ENCODE measurements around the gene RCOR2. TPM values are rescaled to one million over a fixed set of nuclear protein-coding genes. Genes with fewer than 3 reads are reported as not detected.

Gene RCOR2
- total RNA-seq, 1 donor from 2014 or later = 39.7 TPM

DNA sequence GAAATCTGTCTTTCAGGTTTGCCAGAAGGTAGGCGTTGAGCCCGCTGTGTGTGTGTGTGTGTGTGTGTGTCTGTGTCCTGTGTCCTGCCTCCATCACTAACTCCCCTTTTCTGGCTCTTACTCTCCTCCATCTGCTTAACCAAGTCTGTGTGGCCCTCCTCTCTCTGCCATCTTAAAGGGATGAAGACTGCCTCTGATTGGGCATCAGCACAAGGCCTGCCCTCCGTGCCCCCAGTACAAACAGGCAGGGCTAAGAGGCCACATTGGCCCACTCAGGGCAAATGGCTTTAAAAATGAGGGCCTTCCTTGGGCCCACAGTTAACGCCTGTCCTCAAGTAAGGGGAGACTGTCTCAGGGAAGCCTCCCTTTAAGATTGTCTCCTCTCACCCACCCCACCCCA, 10.9 kb downstream of the RCOR2 start:
- H3K27ac Mint-ChIP-seq = no peak overlapping the region
- no peaks in the 10 kb centered on the region for H3K27me3 Mint-ChIP-seq
- H3K4me3 Mint-ChIP-seq (ENCODE audit: low read depth) = no peak overlapping the region
- H3K36me3 Mint-ChIP-seq (ENCODE audit: insufficient read depth) = peaks cover 8% of the 10 kb centered on the region
- DNase-seq (ENCODE audit: low spot score, unreplicated experiment) = no peak
- TF ChIP-seq, protein P1, sequence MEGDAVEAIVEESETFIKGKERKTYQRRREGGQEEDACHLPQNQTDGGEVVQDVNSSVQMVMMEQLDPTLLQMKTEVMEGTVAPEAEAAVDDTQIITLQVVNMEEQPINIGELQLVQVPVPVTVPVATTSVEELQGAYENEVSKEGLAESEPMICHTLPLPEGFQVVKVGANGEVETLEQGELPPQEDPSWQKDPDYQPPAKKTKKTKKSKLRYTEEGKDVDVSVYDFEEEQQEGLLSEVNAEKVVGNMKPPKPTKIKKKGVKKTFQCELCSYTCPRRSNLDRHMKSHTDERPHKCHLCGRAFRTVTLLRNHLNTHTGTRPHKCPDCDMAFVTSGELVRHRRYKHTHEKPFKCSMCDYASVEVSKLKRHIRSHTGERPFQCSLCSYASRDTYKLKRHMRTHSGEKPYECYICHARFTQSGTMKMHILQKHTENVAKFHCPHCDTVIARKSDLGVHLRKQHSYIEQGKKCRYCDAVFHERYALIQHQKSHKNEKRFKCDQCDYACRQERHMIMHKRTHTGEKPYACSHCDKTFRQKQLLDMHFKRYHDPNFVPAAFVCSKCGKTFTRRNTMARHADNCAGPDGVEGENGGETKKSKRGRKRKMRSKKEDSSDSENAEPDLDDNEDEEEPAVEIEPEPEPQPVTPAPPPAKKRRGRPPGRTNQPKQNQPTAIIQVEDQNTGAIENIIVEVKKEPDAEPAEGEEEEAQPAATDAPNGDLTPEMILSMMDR (IDR thresholded peaks at IDR 0.05; ENCODE audit: unreplicated experiment) = no peak
- H3K4me1 Mint-ChIP-seq (ENCODE audit: low read depth) = peaks cover 11% of the 10 kb centered on the region
- no peaks in the 10 kb centered on the region for H3K9me3 Mint-ChIP-seq (ENCODE audit: low read depth)

DNA sequence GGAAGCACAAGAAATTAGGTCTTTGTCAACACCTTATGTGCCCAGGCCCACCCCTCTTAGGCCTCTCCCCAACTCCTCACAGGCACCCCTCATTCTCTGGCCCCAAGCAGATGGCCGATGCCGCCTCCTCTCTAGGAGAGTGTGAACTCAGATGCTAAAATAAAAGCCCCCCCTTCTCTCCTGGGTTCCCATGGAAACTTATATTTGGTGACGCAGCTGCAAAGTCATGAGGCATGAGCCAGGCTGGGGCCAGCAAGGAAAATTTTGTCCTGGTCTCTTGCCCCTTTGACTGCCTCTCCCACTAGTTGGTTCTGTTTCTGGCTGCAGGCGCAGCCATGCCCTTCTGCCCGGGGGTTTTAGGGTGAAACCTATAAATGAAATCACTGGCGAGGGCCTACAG, 11.8 kb downstream of the RCOR2 start:
- Mint-ChIP-seq H3K36me3 (ENCODE audit: insufficient read depth) (peaks cover 13% of the 10 kb centered on the region), H3K27me3 (no peaks in the 10 kb centered on the region), H3K9me3 (ENCODE audit: low read depth) (no peaks in the 10 kb centered on the region), H3K27ac (no peak overlapping the region), H3K4me3 (ENCODE audit: low read depth) (no peak overlapping the region), H3K4me1 (ENCODE audit: low read depth) (peaks cover 9% of the 10 kb centered on the region)
- TF ChIP-seq, protein P1 (IDR thresholded peaks at IDR 0.05; ENCODE audit: unreplicated experiment) = no peak
- no peak for DNase-seq (ENCODE audit: low spot score, unreplicated experiment)

DNA sequence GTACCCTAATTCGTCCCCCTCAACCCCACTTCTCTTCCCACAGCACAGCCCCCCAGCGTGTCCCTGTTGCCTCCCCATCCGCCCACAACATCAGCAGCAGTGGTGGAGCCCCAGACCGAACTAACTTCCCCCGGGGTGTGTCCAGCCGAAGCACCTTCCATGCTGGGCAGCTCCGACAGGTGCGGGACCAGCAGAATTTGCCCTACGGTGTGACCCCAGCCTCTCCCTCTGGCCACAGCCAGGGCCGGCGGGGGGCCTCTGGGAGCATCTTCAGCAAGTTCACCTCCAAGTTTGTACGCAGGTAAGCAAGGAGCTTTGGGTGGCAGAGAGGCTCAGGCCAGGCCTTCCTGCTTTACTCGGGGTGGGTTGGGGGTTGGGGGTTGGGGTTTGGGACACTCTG, 12.2 kb downstream of the RCOR2 start:
- no peaks in the 10 kb centered on the region for H3K27me3 Mint-ChIP-seq
- TF ChIP-seq, protein P1 (IDR thresholded peaks at IDR 0.05; ENCODE audit: unreplicated experiment) = no peak
- H3K4me3 Mint-ChIP-seq (ENCODE audit: low read depth) = no peak overlapping the region
- no peak for DNase-seq (ENCODE audit: low spot score, unreplicated experiment)
- peaks cover 6% of the 10 kb centered on the region for H3K4me1 Mint-ChIP-seq (ENCODE audit: low read depth)
- peaks cover 13% of the 10 kb centered on the region for H3K36me3 Mint-ChIP-seq (ENCODE audit: insufficient read depth)
- H3K9me3 Mint-ChIP-seq (ENCODE audit: low read depth) = no peaks in the 10 kb centered on the region
- H3K27ac Mint-ChIP-seq = no peak overlapping the region

DNA sequence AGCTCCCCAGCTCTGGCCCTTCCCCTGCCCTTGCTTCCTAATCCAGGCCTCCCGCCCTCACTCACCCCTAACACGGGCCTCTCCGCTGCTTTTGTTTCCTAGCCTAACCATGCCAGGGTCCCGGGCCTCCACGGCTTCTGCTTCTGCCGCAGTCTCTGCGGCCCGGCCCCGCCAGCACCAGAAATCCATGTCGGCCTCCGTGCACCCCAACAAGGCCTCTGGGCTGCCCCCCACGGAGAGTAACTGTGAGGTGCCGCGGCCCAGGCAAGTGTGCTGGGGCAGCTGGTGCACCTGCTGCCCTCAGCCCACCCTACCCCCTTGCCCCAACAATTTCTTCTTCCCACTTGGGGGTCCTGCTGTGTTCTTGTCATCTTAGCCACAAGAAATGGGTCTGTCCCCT, 13.1 kb downstream of the RCOR2 start:
- Mint-ChIP-seq H3K9me3 (ENCODE audit: low read depth) (no peaks in the 10 kb centered on the region), H3K4me3 (ENCODE audit: low read depth) (no peak overlapping the region), H3K27me3 (no peaks in the 10 kb centered on the region), H3K27ac (no peak overlapping the region), H3K4me1 (ENCODE audit: low read depth) (peaks cover 2% of the 10 kb centered on the region), H3K36me3 (ENCODE audit: insufficient read depth) (peaks cover 15% of the 10 kb centered on the region)
- TF ChIP-seq, protein P1 (IDR thresholded peaks at IDR 0.05; ENCODE audit: unreplicated experiment) = no peak
- DNase-seq (ENCODE audit: low spot score, unreplicated experiment) = no peak

DNA sequence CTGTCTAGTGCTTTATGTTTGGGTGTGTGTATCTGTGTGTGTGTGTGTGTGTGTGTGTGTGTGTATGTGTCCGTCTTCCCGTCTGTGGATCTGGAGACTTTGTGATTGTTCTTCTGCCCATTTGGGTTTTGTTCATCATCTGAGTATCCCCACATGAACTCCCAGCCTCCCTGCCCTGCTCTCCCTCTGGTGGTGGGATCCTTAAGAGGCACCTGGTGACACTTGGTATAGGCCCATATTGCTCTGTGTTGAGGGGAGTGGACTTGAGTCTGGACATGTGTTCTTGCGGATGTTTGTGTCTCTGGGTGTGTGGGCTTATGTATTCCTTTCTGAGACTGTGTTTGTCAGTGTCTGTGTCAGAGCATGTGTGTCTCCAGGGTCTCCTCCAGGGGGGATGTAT, 15.3 kb downstream of the RCOR2 start:
- no peak for DNase-seq (ENCODE audit: low spot score, unreplicated experiment)
- no peaks in the 10 kb centered on the region for H3K27me3 Mint-ChIP-seq
- H3K27ac Mint-ChIP-seq = no peak overlapping the region
- no peak overlapping the region for H3K4me3 Mint-ChIP-seq (ENCODE audit: low read depth)
- no peaks in the 10 kb centered on the region for H3K9me3 Mint-ChIP-seq (ENCODE audit: low read depth)
- TF ChIP-seq, protein P1 (IDR thresholded peaks at IDR 0.05; ENCODE audit: unreplicated experiment) = peak; percentile 41
- H3K36me3 Mint-ChIP-seq (ENCODE audit: insufficient read depth) = peaks cover 23% of the 10 kb centered on the region
- no peaks in the 10 kb centered on the region for H3K4me1 Mint-ChIP-seq (ENCODE audit: low read depth)
